Heart left ventricle (tissue), 13 donors: ENCODE results near the gene BMPR1B.

Source experiments
- POLR2A ChIP-seq, 2 donors: fragments of 450-650 bp; IDR thresholded peaks; one replicate each; pipeline ENCODE4 v1.6.1; 2017; ENCODE audit warnings: antibody characterized with exemption in 2 of 2, mild to moderate bottlenecking in 2 of 2, moderate library complexity in 2 of 2
- TF ChIP-seq, protein P1 (sequence below), 12 donors: fragments of 200-600 bp; sonication (generic) in 4 of 12; IDR thresholded peaks; one replicate each; pipeline versions ENCODE4 v1.5.0 to v1.8.0; 2018 to 2022; ENCODE audit warnings: antibody characterized with exemption in 12 of 12, mild to moderate bottlenecking in 5 of 12
- donor health status: ischemic (EF 13 %, LVEDD 7.1; RV severe dilation, severe dysfunction).
- donor health status: DM: no; HTN: yes; CAD: no.
- donor health status: DM: no; HTN: no; CAD: no.
- donor health status: ischemic (EF 25% LVEDD 6.9; RV normal size, moderate dysfunction).
- donor health status: ischemic (EF 25% LVEDD 5.7; RV mildly dilated, moderate dysfunction).
- donor health status: ischemic (EF 35%, LVEDD 5.7; RV mildly dilated, moderate dysfunction).
- donor health status: nonischemic (EF 11% LVEDD 7.7; RV severe dilation, severe dysfunction).
- donor health status: DM: yes; HTN: yes; CAD: no.
- donor health status: PGD.
- donor health status: ischemic (EF 29% LVEDD 5.4; RV normal size, mild dysfunction).
- donor health status: nonischemic (EF 23%, LVEDD 6.1; RV moderate dilation, normal function).

DNA sequence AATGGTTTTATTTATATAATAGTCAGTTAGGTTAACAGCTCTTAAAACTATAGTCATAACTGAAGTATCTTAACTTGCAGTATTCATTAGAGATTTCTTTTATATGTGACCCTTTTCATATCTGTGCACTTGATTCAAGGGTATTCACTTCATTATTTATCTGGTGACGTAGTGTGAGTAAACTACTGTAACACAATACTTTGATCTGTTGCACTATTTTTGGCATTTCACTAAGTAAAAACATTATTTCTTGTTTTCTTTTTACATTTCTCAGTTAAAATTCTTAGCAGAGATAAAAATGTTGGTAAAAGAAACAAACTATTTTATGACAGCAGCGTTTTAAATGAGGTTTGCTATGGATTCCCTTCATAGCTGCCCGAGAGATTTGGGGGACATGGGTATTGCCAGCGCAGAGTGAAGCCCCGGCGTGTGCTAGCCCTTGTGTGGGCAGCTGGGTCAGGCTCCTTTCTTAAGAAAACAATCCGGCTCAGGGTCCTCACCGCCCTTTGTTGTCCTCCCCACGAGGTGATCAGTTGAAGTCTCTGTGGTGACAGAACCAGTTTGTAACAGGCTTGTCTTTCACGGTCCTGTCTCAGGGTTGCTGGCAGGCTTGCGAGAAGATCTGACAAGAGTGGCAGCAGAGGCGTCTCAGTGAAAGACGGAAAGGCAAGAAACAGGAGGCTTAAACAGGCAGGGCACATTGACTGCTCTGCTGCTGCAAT, 293.4 kb downstream of the BMPR1B start:
- TF ChIP-seq, protein P1, sequence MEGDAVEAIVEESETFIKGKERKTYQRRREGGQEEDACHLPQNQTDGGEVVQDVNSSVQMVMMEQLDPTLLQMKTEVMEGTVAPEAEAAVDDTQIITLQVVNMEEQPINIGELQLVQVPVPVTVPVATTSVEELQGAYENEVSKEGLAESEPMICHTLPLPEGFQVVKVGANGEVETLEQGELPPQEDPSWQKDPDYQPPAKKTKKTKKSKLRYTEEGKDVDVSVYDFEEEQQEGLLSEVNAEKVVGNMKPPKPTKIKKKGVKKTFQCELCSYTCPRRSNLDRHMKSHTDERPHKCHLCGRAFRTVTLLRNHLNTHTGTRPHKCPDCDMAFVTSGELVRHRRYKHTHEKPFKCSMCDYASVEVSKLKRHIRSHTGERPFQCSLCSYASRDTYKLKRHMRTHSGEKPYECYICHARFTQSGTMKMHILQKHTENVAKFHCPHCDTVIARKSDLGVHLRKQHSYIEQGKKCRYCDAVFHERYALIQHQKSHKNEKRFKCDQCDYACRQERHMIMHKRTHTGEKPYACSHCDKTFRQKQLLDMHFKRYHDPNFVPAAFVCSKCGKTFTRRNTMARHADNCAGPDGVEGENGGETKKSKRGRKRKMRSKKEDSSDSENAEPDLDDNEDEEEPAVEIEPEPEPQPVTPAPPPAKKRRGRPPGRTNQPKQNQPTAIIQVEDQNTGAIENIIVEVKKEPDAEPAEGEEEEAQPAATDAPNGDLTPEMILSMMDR (IDR thresholded peaks at IDR 0.05) = no peak
- no peak for TF ChIP-seq POLR2A (IDR thresholded peaks at IDR 0.05)
